ENCODE data around the gene ANKRD66.
"Not testable (repeated sequence)": the region's sequence is repeated elsewhere in the genome, so short reads cannot be mapped to it uniquely, and the experiment has no call there.

ANKRD66 gene

GRCh38 chr6:46746696-46747095, at the start of gene ANKRD66:
TSS of gene ANKRD66 (plus strand) at chr6:46746933. CDS start at chr6:46751949, 5,016 bp downstream.
- DNase-seq (ENCODE audit: low read depth in 2 of 2, low spot score in 1 of 2): no peak

DNA sequence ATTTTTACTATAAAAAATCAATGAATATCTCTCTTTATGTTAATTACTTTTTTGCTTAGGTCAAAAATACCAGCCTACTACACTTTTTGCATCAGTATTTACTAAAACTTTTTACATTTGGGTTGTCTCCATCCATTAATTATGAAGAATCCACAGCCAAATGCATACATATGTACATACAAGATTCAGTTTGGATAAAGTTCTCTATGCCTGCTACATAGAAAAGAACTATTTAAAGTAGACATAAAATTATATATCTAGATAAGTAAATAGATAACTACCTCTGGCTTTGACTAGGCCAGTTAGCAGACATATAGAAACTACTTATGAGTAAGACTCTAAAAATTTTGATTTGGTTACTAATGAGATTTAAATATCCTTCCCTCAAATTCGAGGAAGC, 46.8 kb upstream of the ANKRD66 start:
- DNase-seq (ENCODE audit: low read depth in 2 of 2, low spot score in 1 of 2): no peak

- DNase-seq (ENCODE audit: low read depth in 2 of 2, low spot score in 1 of 2): no peak
These were observed 42.2 kb upstream of the ANKRD66 start for GRCh38 chr6:46704562-46704961.

GRCh38 chr6:46706464-46706863, 40.3 kb upstream of the ANKRD66 start:
- no peak for DNase-seq (ENCODE audit: low read depth in 2 of 2, low spot score in 1 of 2)

- DNase-seq (ENCODE audit: low read depth in 2 of 2, low spot score in 1 of 2): no peak
These were observed 35.2 kb upstream of the ANKRD66 start for GRCh38 chr6:46711491-46711890.

- no peak for DNase-seq (ENCODE audit: low read depth in 2 of 2, low spot score in 1 of 2)
These were observed 31.6 kb upstream of the ANKRD66 start for GRCh38 chr6:46715141-46715540.

DNA sequence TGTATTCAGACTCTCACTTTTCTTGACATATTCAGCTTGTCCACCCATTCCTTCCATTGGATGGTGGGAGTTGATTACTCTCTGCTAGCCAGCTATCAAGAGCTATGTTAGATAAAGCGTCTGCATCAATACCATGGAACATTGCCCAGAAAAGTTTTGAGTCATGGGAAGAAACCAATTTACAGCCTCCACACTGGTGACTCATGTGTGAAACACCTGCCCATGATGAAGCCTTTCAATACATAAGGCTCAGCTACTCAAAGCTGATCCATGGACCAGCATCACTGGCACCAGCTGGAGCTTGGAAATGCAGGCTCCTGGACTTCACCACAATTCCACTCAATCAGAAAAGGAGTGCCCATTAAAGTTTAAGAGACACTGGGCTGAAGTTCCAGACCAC, 27.6 kb upstream of the ANKRD66 start:
- no peak for DNase-seq (ENCODE audit: low read depth in 2 of 2, low spot score in 1 of 2)

GRCh38 chr6:46720401-46720800, 26.3 kb upstream of the ANKRD66 start:
- no peak for DNase-seq (ENCODE audit: low read depth in 2 of 2, low spot score in 1 of 2)

GRCh38 chr6:46729787-46730326, 16.9 kb upstream of the ANKRD66 start:
- DNase-seq (ENCODE audit: low read depth in 2 of 2, low spot score in 1 of 2): no peak

- DNase-seq (ENCODE audit: low read depth in 2 of 2, low spot score in 1 of 2): no peak
These were observed 15.7 kb upstream of the ANKRD66 start for GRCh38 chr6:46730921-46731461.

- no peak for DNase-seq (ENCODE audit: low read depth in 2 of 2, low spot score in 1 of 2)
These were observed 13.4 kb upstream of the ANKRD66 start for GRCh38 chr6:46733341-46733801.

GRCh38 chr6:46734867-46735719, 11.6 kb upstream of the ANKRD66 start, which contains the start of gene PLA2G7:
TSS of gene PLA2G7 (minus strand) at chr6:46735375. CDS start at chr6:46722891, 12,484 bp downstream.
- no peak for DNase-seq (ENCODE audit: low read depth in 2 of 2, low spot score in 1 of 2)

- DNase-seq (ENCODE audit: low read depth in 2 of 2, low spot score in 1 of 2): no peak
These were observed 11.1 kb upstream of the ANKRD66 start for GRCh38 chr6:46735720-46736031.

- no peak for DNase-seq (ENCODE audit: low read depth in 2 of 2, low spot score in 1 of 2)
These were observed 9.8 kb upstream of the ANKRD66 start for GRCh38 chr6:46736906-46737305.

GRCh38 chr6:46741482-46741881, 5.3 kb upstream of the ANKRD66 start:
- DNase-seq (ENCODE audit: low read depth in 2 of 2, low spot score in 1 of 2): no peak

DNA sequence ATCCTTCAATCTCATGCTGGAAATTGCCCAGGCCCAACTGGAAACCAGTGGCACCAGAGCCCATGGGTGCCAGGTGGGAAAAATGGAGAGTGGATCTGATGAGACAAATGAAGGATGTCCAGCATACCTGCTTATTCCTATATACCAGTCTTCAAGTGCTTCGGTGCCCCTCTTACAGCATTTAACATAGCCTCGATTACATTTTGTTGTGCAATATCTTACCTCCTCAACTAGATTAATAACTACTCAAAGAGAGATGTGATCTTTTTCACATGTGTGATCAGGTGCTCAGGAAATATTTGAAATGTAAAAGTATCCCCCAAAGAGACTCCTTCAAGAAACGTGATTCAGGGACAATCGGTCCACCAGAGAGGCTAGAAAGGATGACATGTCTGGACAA, 4.8 kb upstream of the ANKRD66 start:
- no peak for DNase-seq (ENCODE audit: low read depth in 2 of 2, low spot score in 1 of 2)

GRCh38 chr6:46743425-46744158, 3.1 kb upstream of the ANKRD66 start:
- DNase-seq (ENCODE audit: low read depth in 2 of 2, low spot score in 1 of 2): no peak

DNA sequence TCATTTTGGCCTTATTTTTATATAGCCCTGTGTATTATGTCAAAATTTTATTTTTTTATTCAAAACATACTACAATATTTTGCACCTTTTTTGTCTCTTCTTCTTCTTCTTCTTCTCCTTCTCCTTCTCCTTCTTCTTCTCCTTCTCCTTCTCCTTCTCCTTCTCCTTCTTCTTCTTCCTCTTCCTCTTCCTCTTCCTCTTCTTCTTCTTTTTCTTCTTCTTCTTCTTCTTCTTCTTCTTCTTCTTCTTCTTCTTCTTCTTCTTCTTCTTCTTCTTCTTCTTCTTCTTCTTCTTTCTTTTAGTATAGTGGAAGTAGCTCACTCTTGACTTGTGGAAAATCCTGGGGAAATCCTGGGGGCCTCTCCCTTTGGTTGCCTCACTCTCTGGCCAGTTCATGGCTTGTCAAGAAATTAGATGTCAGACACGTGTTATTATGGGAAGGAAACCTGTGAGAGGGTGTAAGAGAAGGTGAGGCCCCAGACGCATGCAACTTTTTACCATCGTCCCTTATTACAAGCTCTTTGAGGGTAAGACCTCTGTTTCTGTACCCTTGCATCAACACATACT, 2.5 kb upstream of the ANKRD66 start:
- DNase-seq (ENCODE audit: low read depth in 2 of 2, low spot score in 1 of 2): not testable (repeated sequence)

- no peak for DNase-seq (ENCODE audit: low read depth in 2 of 2, low spot score in 1 of 2)
These were observed 760 bp upstream of the ANKRD66 start for GRCh38 chr6:46745973-46746372.

- DNase-seq (ENCODE audit: low read depth in 2 of 2, low spot score in 1 of 2): no peak
These were observed 2.3 kb downstream of the ANKRD66 start for GRCh38 chr6:46748940-46749503.

DNA sequence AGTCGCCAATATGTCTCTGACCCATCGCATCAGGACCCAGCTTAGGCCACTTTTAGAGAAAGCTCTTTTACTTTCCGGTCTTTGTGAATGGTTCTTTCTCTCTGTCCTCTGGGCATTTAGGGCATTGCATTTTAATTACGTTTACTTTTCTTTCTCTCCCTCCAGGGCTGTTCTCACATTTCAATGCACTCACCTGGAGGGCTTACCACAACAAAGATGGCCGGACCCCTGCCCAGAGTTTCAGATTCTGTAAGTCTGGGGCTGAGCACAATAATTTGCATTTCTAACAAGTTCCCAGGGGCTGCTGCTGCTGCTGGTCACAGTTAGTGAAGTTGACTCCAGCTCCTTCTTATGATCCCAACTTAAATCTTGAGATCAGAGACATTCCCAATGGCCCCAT, 3.0 kb downstream of the ANKRD66 start:
- DNase-seq (ENCODE audit: low read depth in 2 of 2, low spot score in 1 of 2): no peak
